HepG2 (cell line): ENCODE data around the gene MTHFSD. TPM values are rescaled to one million over a fixed set of nuclear protein-coding genes. Genes with fewer than 3 reads are reported as not detected.

Source experiments
- ATAC-seq: fragments of 200-7000 bp; cut with Tn5 transposase; 3 replicates; pipeline ENCODE4 v1.9.1; 2020; ENCODE audit warnings: mild to moderate bottlenecking, moderate library complexity
- BruUV-seq: library from RNA; stranded (reverse); fragments of 400-500 nt; replicated peaks from 2 replicates; lab custom pipeline; 2021; lab: Mats Ljungman, UMichigan
- CTCF ChIA-PET: fragments of 300-600 bp; formaldehyde crosslinking; extraction: SDS; loops from one replicate; lab custom pipeline; 2021; ENCODE audit warnings: low total read pairs, inconsistent platforms, low intra/inter-chr PET ratio; lab: Yijun Ruan, JAX
- POLR2A ChIA-PET: fragments of 350-600 bp; sonication (Branson Sonifier 250); formaldehyde crosslinking; loops from one replicate; lab custom pipeline; 2020; ENCODE audit warnings: antibody characterized with exemption, inconsistent platforms; lab: Yijun Ruan, JAX
- DNase-seq: peaks from one replicate; pipeline ENCODE4 v3.0.0-alpha.2; 2015; ENCODE audit warnings: low spot score
- FAIRE-seq: peaks from 3 replicates; lab custom pipeline; 2011; peaks lifted over from hg19 to GRCh38; lab: Jason Lieb, UNC
- H2AFZ ChIP-seq: one replicate; pipeline ENCODE4 v1.6.1; 2011; ENCODE audit warnings: low read length, inconsistent platforms
- H3K27ac ChIP-seq: fragments of 300-600 bp; 3 replicates; pipeline ENCODE4 v1.8.0; 2011; ENCODE audit warnings: mixed run types, mild to moderate bottlenecking, mixed read lengths, low read length, inconsistent platforms; ENCODE audit not compliant: insufficient read depth; ENCODE audit errors: extremely low read length
- H3K27me3 ChIP-seq, 2 experiments: fragments of 200-600 bp in 1 of 2; 2 replicates in 1 of 2; 3 replicates in 1 of 2; pipeline versions ENCODE4 v1.6.0 to v1.8.0; 2011; ENCODE audit warnings: low read length in 2 of 2, mild to moderate bottlenecking in 2 of 2, moderate library complexity in 2 of 2, inconsistent platforms in 1 of 2; ENCODE audit not compliant: insufficient read depth in 2 of 2, control insufficient read depth in 1 of 2
- H3K36me3 ChIP-seq, 2 experiments: fragments of 200-600 bp in 1 of 2; replicated peaks in 1 of 2; 2 replicates in 1 of 2; 3 replicates in 1 of 2; pipeline versions ENCODE4 v1.5.1 to v1.8.0; 2011; ENCODE audit warnings: low read length in 2 of 2, inconsistent platforms in 1 of 2; ENCODE audit not compliant: insufficient read depth in 2 of 2, control insufficient read depth in 1 of 2
- H3K4me1 ChIP-seq: 2 replicates; pipeline ENCODE4 v1.5.1; 2012; ENCODE audit warnings: low read length, inconsistent platforms; ENCODE audit not compliant: insufficient read depth
- H3K4me2 ChIP-seq: 2 replicates; pipeline ENCODE4 v1.6.0; 2011; ENCODE audit warnings: low read depth, low read length, inconsistent platforms
- H3K4me3 ChIP-seq, 3 experiments: fragments of 200-600 bp in 1 of 3; sonication (generic), shearing (Covaris generic) in 1 of 3; replicated peaks in 1 of 3; 2 replicates each; pipeline ENCODE4 v1.5.1; 2011 to 2016; ENCODE audit warnings: low read length in 3 of 3, inconsistent platforms in 2 of 3, low read depth in 2 of 3, mild to moderate bottlenecking in 2 of 3, control low read depth in 1 of 3, mixed read lengths in 1 of 3; ENCODE audit not compliant: insufficient read depth in 1 of 3
- H3K79me2 ChIP-seq: one replicate; pipeline ENCODE4 v1.6.1; 2011; ENCODE audit warnings: low read length, inconsistent platforms; ENCODE audit not compliant: insufficient read depth
- H3K9ac ChIP-seq: 2 replicates; pipeline ENCODE4 v1.6.0; 2011; ENCODE audit warnings: mild to moderate bottlenecking, low read depth, low read length, inconsistent platforms; ENCODE audit not compliant: insufficient read depth
- H3K9me3 ChIP-seq: 2 replicates; pipeline ENCODE4 v1.5.1; 2012; ENCODE audit warnings: mild to moderate bottlenecking, low read length
- H4K20me1 ChIP-seq: 2 replicates; pipeline ENCODE4 v1.6.0; 2011; ENCODE audit warnings: inconsistent platforms, mild to moderate bottlenecking, low read length, moderate library complexity; ENCODE audit not compliant: insufficient read depth
- HES4 ChIP-seq: sonication (generic); formaldehyde crosslinking; IDR thresholded peaks from 2 replicates; pipeline ENCODE4 v1.9.0; 2021; ENCODE audit warnings: mild to moderate bottlenecking, missing genetic modification reagents, borderline replicate concordance
- MAFG ChIP-seq: sonication (generic); formaldehyde crosslinking; IDR thresholded peaks from 2 replicates; pipeline ENCODE4 v1.5.1; 2020; ENCODE audit warnings: mild to moderate bottlenecking, missing genetic modification reagents
- NR2F2 ChIP-seq: IDR thresholded peaks from 2 replicates; pipeline ENCODE4 v1.6.1; 2012; ENCODE audit warnings: low read depth, inconsistent platforms, borderline replicate concordance
- SETDB1 ChIP-seq: sonication (generic); formaldehyde crosslinking; IDR thresholded peaks from 2 replicates; pipeline ENCODE4 v1.5.1; 2020; ENCODE audit warnings: missing genetic modification reagents, mild to moderate bottlenecking, borderline replicate concordance
- SP5 ChIP-seq: IDR thresholded peaks from 2 replicates; pipeline ENCODE4 v1.6.1; 2016; ENCODE audit warnings: low read depth, borderline replicate concordance
- ZBTB1 ChIP-seq: sonication (generic); formaldehyde crosslinking; IDR thresholded peaks from 2 replicates; pipeline ENCODE4 v1.4.0; 2020; ENCODE audit warnings: missing genetic modification reagents, borderline replicate concordance
- ZNF17 ChIP-seq: sonication (generic); formaldehyde crosslinking; IDR thresholded peaks from 2 replicates; pipeline ENCODE4 v1.5.0; 2020; ENCODE audit warnings: mild to moderate bottlenecking, missing genetic modification reagents
- ZNF225 ChIP-seq: sonication (generic); formaldehyde crosslinking; IDR thresholded peaks from 2 replicates; pipeline ENCODE4 v1.4.0; 2020; ENCODE audit warnings: mild to moderate bottlenecking, missing genetic modification reagents
- ZNF24 ChIP-seq: fragments of 450-650 bp; IDR thresholded peaks from 2 replicates; pipeline ENCODE4 v1.6.1; 2017; ENCODE audit warnings: antibody characterized with exemption, mild to moderate bottlenecking
- ZNF607 ChIP-seq: sonication (generic); formaldehyde crosslinking; IDR thresholded peaks from 2 replicates; pipeline ENCODE4 v1.5.1; 2020; ENCODE audit warnings: missing genetic modification reagents, mild to moderate bottlenecking, borderline replicate concordance
- WGBS: methylation state at CpG from one replicate; pipeline ENCODE4 v1.1.6; 2017; ENCODE audit warnings: low lambda C conversion rate; 5-methylcytosine and 5-hydroxymethylcytosine counted together
- in situ Hi-C: cut with HindIII; loops from 2 replicates; pipeline ENCODE4 v1.10.0; 2017; ENCODE audit warnings: low pct_unique_long_range_greater_than_20kb; ENCODE audit not compliant: extremely low pct_ligation_motif_present
- intact Hi-C: fragments of 100-400 bp; cut with micrococcal nuclease; formaldehyde crosslinking; loops from one replicate; pipeline ENCODE4 v1.10.0; 2022; ENCODE audit not compliant: unreplicated experiment
- polyA plus RNA-seq, 8 experiments: library from polyadenylated mRNA; depleted of rRNA in 3 of 8; stranded (reverse) in 7 of 8; unstranded in 1 of 8; fragments of >200 nt; fragmentation: Illumina TruSeq in 4 of 8; extraction: Trizol in 4 of 8; gene quantifications; 2 replicates each; pipeline versions ENCODE4 v1.2.1 to v1.2.3, GENCODE V29; 2011 to 2016; ENCODE audit warnings: low read depth in 4 of 8, missing spikeins in 1 of 8, mixed read lengths in 1 of 8; ENCODE audit not compliant: insufficient read depth in 1 of 8
- total RNA-seq, 5 experiments: library from RNA; depleted of rRNA; stranded (reverse); fragments of >200 nt; fragmentation: Illumina TruSeq; extraction: Trizol; gene quantifications; 2 replicates each; pipeline ENCODE4 v1.2.3, GENCODE V29; 2016; ENCODE audit warnings: low read depth in 1 of 5
- TF ChIP-seq, protein P1 (sequence below): sonication (generic); formaldehyde crosslinking; IDR thresholded peaks from 2 replicates; pipeline ENCODE4 v1.5.0; 2020; ENCODE audit warnings: mild to moderate bottlenecking, missing genetic modification reagents
- TF ChIP-seq, protein P2 (sequence below): sonication (generic); formaldehyde crosslinking; IDR thresholded peaks from 2 replicates; pipeline ENCODE4 v1.4.0; 2020; ENCODE audit warnings: missing genetic modification reagents, mild to moderate bottlenecking, borderline replicate concordance
- TF ChIP-seq, protein P3 (sequence below): IDR thresholded peaks from 2 replicates; pipeline ENCODE4 v1.6.1; 2016; ENCODE audit warnings: mild to moderate bottlenecking, missing biosample characterization, missing genetic modification reagents
- TF ChIP-seq, protein P4 (sequence below), 2 experiments: sonication (generic) in 1 of 2; formaldehyde crosslinking in 1 of 2; IDR thresholded peaks; 2 replicates each; pipeline versions ENCODE4 v1.4.0 to v1.6.1; 2016 to 2020; ENCODE audit warnings: borderline replicate concordance in 1 of 2, low read depth in 1 of 2, mild to moderate bottlenecking in 1 of 2, missing genetic modification reagents in 1 of 2

The MTHFSD gene
- total and polyA plus RNA-seq, 2 of the 13 experiments (the other 11 are each of a cell fraction or from before 2014, with no cell fraction given) = 14.2 to 16.3 TPM

DNA sequence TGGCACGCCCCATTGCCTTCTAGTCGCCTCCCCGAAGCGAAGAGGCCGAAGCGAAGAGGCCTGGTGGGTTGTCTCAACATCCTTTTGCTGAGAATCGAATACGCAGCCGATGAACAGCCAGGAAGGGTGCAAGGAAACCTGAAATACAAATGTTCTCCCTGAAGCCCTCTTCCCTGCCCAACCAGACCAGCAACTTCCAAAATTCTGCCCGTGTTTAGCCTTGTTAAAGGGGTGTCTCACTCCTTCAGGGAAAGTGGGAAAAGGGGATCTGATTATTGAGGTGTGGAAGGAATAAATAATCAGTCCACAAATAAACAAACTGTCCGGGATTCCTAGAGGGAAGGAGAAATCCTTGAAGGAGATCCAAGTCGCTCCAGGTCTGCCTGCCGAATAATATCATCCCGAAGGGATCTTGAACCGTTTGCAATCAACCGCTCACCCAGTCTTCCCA lies 10.2 kb upstream of the MTHFSD start:
- FAIRE-seq = no peak
- ChIA-PET CTCF (interaction anchor here (4.2 kb wide), 1 partner anchor 497 kb away, joined by 86 read pairs; no protein-coding TSS in a partner anchor), POLR2A (no interaction called here)
- Histone ChIP-seq H3K9me3 (no peaks in the 10 kb centered on the region), H3K36me3 (no peaks in the 10 kb centered on the region), H3K9ac (no peak overlapping the region), H3K27me3 (peaks cover 11 to 57% of the 10 kb centered on the region in 2 experiments), H2AFZ (no peak overlapping the region), H3K27ac (no peak overlapping the region), H3K4me3 (no peak overlapping the region), H3K79me2 (no peaks in the 10 kb centered on the region), H4K20me1 (no peaks in the 10 kb centered on the region), H3K4me1 (no peaks in the 10 kb centered on the region), H3K4me2 (no peak overlapping the region)
- WGBS = 35% methylated on average over 16 of the region's 16 CpGs
- intact Hi-C loops (no loop called here), in situ Hi-C loops (loop anchor here (5.0 to 10.0 kb wide), 4 partner anchors 310 to 710 kb away; no protein-coding TSS in a partner anchor)
- no TSS peak for BruUV-seq
- no peak for ATAC-seq
- DNase-seq = no peak
- TF ChIP-seq SETDB1 (CRISPR knock-in tag) = no peak
- TF ChIP-seq, protein P1, sequence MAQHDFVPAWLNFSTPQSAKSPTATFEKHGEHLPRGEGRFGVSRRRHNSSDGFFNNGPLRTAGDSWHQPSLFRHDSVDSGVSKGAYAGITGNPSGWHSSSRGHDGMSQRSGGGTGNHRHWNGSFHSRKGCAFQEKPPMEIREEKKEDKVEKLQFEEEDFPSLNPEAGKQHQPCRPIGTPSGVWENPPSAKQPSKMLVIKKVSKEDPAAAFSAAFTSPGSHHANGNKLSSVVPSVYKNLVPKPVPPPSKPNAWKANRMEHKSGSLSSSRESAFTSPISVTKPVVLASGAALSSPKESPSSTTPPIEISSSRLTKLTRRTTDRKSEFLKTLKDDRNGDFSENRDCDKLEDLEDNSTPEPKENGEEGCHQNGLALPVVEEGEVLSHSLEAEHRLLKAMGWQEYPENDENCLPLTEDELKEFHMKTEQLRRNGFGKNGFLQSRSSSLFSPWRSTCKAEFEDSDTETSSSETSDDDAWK (CRISPR knock-in tag) = no peak
- no peak for TF ChIP-seq HES4 (CRISPR knock-in tag)
- TF ChIP-seq, protein P2, sequence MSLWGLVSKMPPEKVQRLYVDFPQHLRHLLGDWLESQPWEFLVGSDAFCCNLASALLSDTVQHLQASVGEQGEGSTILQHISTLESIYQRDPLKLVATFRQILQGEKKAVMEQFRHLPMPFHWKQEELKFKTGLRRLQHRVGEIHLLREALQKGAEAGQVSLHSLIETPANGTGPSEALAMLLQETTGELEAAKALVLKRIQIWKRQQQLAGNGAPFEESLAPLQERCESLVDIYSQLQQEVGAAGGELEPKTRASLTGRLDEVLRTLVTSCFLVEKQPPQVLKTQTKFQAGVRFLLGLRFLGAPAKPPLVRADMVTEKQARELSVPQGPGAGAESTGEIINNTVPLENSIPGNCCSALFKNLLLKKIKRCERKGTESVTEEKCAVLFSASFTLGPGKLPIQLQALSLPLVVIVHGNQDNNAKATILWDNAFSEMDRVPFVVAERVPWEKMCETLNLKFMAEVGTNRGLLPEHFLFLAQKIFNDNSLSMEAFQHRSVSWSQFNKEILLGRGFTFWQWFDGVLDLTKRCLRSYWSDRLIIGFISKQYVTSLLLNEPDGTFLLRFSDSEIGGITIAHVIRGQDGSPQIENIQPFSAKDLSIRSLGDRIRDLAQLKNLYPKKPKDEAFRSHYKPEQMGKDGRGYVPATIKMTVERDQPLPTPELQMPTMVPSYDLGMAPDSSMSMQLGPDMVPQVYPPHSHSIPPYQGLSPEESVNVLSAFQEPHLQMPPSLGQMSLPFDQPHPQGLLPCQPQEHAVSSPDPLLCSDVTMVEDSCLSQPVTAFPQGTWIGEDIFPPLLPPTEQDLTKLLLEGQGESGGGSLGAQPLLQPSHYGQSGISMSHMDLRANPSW (CRISPR knock-in tag) = no peak
- no peak for TF ChIP-seq ZNF225
- no peak for TF ChIP-seq ZNF17
- no peak for TF ChIP-seq ZNF24
- no peak for TF ChIP-seq ZNF607 (CRISPR knock-in tag)
- TF ChIP-seq, protein P3, sequence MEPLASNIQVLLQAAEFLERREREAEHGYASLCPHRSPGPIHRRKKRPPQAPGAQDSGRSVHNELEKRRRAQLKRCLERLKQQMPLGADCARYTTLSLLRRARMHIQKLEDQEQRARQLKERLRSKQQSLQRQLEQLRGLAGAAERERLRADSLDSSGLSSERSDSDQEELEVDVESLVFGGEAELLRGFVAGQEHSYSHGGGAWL = no peak
- TF ChIP-seq NR2F2 = no peak
- TF ChIP-seq MAFG = no peak
- TF ChIP-seq SP5 (CRISPR knock-in tag) = no peak
- TF ChIP-seq ZBTB1 (CRISPR knock-in tag) = no peak
- TF ChIP-seq, protein P4, sequence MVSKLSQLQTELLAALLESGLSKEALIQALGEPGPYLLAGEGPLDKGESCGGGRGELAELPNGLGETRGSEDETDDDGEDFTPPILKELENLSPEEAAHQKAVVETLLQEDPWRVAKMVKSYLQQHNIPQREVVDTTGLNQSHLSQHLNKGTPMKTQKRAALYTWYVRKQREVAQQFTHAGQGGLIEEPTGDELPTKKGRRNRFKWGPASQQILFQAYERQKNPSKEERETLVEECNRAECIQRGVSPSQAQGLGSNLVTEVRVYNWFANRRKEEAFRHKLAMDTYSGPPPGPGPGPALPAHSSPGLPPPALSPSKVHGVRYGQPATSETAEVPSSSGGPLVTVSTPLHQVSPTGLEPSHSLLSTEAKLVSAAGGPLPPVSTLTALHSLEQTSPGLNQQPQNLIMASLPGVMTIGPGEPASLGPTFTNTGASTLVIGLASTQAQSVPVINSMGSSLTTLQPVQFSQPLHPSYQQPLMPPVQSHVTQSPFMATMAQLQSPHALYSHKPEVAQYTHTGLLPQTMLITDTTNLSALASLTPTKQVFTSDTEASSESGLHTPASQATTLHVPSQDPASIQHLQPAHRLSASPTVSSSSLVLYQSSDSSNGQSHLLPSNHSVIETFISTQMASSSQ (IDR thresholded peaks at IDR 0.05; ENCODE audit: low read depth) = no peak
- TF ChIP-seq, protein P4 (CRISPR knock-in tag; IDR thresholded peaks at IDR 0.05; ENCODE audit: borderline replicate concordance) = no peak
